Activated CD8-positive, alpha-beta memory T cell treated with anti-CD3 and anti-CD28 coated beads, Interleukin-2, amount 50 U/mL, for 1 hour (primary cell): ENCODE measurements around the gene LYL1.
A peak's percentile ranks its signal among the peaks of the same experiment; 100 is the strongest.
"Not testable (repeated sequence)": the region's sequence is repeated elsewhere in the genome, so short reads cannot be mapped to it uniquely, and the experiment has no call there.

Experiments
- DNase-seq: peaks from one replicate; pipeline ENCODE4 v3.0.0-alpha.2; 2020; ENCODE audit errors: extremely low read depth

LYL1 gene

GRCh38 chr19:13102666-13103580, at the start of gene LYL1:
LYL1 (minus strand) TSS chr19:13102858; CDS start chr19:13101171, 1,687 bp downstream.
- DNase-seq, result no peak

- DNase-seq, result peak; percentile 89
Measured at GRCh38 chr19:13151605-13152355, 49.1 kb upstream of the LYL1 start.

- no peak for DNase-seq
Measured at GRCh38 chr19:13150931-13151604, 48.4 kb upstream of the LYL1 start.

- peak; percentile 78 for DNase-seq
Measured at GRCh38 chr19:13150187-13150930, 47.7 kb upstream of the LYL1 start, which contains the start of the genes IER2 and STX10. IER2 (plus strand) TSS chr19:13150411; CDS start chr19:13153187, 2,776 bp downstream. STX10 (minus strand) TSS chr19:13150375; CDS start chr19:13150173, 202 bp downstream.

- DNase-seq, result no peak
Measured at GRCh38 chr19:13149628-13150186, 47.0 kb upstream of the LYL1 start.

- not testable (repeated sequence) for DNase-seq
Measured at GRCh38 chr19:13149173-13149627, 46.5 kb upstream of the LYL1 start.

GRCh38 chr19:13146763-13147563, 44.3 kb upstream of the LYL1 start:
- DNase-seq, result no peak

- no peak for DNase-seq
Measured at GRCh38 chr19:13139633-13140311, 37.1 kb upstream of the LYL1 start.

- no peak for DNase-seq
Measured at GRCh38 chr19:13138916-13139198, 36.2 kb upstream of the LYL1 start.

GRCh38 chr19:13138171-13138915, 35.7 kb upstream of the LYL1 start:
- no peak for DNase-seq

- no peak for DNase-seq
Measured at GRCh38 chr19:13137290-13137794, 34.7 kb upstream of the LYL1 start.

- DNase-seq, result no peak
Measured at GRCh38 chr19:13135068-13136062, 32.7 kb upstream of the LYL1 start.

GRCh38 chr19:13134626-13135025, 32.0 kb upstream of the LYL1 start:
- DNase-seq, result no peak

GRCh38 chr19:13133241-13133870, 30.7 kb upstream of the LYL1 start:
- DNase-seq, result no peak

GRCh38 chr19:13132471-13133180, 30.0 kb upstream of the LYL1 start:
- no peak for DNase-seq

- no peak for DNase-seq
Measured at GRCh38 chr19:13130886-13131490, 28.3 kb upstream of the LYL1 start.
